ENCODE data around the gene MSLN.
A peak's percentile ranks its signal among the peaks of the same experiment; 100 is the strongest.

MSLN gene

DNA sequence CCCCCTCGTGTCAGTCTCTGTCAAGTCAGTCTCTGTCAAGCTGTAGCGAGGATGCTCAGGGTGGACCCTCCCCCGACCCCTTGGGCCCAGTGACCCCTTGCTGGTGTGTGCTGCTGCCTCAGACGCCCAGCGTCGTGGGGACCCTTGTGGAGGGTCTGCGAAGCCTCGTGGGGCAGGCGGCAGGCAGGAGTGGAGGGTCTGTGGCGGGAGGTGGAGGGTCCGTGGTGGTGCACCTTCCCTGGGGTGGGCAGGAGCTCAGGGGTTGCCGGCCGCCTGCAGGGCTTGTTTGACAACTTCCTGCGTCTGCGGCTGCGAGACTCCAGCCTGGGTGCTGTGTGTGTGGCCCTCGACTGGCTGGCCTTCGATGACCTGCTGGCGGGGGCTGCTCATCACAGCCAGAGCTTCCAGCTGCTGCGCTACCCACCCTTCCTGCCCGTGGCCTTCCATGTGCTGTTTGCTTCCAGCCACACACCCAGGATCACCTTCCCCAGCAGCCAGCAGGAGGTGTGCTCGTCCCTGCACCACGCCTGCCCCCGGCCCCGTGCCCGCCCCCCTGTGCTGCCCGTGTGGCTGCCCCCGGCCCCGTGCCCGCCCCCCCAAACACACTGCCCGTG, 34.4 kb downstream of the MSLN start:
- DNase-seq, result no peak

DNA sequence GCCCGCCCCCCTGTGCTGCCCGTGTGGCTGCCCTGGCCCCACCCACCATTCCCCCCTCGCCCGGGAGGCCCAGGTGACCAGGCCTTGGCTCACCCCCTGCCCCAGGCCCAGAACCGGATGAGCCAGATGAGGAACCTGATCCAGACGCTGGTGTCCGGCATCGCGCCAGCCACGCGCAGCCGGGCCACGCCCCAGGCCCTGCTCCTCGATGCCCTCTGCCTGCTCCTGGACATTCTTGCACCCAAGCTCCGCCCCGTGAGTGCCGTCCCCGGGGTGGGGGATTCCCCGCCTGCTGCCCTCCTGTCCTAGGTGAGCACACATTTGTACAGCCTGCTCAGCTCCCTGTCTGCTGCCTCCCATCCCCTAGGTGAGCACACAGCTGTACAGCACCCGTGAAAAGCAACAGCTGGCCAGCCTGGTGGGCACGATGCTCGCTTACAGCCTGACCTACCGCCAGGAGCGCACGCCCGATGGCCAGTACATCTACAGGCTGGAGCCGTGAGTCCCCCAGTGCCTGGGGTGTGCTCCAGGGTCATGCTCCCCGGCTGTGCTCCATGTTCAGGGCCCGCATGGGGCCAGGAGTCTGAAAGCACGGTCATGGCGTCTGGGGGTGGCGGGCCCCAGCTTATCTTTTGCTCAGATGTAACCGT, 35.2 kb downstream of the MSLN start:
- no peak for DNase-seq

DNA sequence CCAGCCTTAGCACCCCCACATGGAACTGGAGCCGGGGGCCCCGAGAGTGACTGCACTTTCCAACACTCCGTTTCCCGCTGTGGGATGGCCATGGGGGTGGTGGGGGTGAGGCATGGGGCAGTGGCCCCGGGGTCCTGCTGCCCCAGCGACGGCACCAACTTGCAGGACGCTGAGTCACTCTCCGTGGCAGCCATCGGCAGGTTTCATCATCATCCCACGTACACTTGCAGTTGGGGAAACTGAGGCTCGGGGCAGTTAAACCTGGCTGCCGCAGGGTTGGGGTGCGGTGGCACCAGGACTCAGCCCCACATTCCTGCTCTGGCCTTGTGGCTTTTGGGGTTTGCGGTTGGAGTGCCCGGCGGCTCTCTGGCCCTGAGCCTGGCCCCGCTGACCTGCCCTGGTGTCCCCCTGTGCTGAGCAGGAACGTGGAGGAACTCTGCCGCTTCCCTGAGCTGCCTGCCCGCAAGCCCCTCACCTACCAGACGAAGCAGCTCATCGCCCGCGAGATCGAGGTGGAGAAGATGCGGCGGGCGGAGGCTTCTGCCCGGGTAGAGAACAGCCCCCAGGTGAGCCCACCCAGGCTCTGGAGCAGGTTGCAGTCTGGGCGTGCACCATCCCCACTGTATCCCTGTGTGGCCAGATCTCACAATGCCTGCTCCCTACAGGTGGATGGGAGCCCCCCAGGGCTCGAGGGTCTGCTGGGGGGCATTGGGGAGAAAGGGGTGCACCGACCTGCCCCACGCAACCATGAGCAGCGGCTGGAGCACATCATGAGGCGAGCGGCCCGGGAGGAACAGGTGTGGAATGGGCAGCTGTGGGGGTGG, 36.0 kb downstream of the MSLN start:
- no peak for DNase-seq

DNA sequence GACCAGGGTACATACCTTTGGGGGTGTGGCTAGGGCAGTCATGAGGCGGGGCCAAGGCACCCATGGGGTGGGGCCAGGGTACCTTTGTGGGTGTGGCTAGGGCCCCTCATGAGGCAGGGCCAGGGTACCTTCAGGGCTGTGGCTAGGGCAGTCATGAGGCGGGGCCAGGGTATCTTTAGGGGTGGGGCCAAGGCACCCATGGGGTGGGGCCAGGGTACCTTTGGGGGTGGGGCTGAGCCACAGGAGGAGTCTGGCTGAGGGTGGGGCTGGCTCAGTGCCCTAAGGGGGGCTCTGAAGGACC, 36.5 kb downstream of the MSLN start:
- no peak for DNase-seq

DNA sequence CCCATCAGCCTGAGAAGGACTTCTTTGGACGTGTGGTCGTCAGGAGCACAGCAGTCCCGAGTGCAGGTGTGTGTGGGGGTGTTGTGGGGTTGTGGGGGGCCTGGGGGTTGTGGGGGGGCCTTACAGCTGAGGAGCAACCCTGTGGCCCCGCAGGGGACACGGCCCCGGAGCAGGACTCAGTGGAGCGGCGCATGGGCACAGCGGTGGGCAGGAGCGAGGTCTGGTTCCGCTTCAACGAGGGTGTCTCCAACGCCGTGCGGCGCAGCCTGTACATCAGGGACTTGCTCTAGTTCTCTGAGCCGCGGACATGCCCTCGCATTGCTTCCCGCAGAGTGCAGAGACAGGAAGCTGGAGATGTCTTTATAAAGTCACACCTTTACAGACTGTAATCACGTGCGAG, 37.2 kb downstream of the MSLN start:
- DNase-seq, result no peak

DNA sequence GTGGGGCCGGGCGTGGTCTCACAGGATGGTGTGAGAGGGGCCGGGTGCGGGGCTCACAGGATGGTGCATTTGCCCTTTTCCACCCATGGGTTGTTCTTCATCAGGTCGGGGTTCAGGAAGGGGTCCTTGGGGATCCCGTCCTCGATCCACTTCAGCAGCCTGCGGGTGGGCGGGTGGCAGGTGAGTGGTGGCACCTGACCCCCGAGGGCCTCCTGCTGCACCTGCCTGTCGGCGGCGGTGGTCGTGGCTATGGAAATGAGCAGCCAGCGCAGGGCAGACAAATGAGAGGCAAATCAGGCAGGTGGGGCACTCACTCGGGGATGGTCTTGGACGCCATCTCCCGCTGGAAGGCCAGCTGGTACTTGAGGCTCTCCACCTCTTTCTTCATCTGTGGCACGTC, 38.1 kb downstream of the MSLN start:
- DNase-seq, result no peak

DNA sequence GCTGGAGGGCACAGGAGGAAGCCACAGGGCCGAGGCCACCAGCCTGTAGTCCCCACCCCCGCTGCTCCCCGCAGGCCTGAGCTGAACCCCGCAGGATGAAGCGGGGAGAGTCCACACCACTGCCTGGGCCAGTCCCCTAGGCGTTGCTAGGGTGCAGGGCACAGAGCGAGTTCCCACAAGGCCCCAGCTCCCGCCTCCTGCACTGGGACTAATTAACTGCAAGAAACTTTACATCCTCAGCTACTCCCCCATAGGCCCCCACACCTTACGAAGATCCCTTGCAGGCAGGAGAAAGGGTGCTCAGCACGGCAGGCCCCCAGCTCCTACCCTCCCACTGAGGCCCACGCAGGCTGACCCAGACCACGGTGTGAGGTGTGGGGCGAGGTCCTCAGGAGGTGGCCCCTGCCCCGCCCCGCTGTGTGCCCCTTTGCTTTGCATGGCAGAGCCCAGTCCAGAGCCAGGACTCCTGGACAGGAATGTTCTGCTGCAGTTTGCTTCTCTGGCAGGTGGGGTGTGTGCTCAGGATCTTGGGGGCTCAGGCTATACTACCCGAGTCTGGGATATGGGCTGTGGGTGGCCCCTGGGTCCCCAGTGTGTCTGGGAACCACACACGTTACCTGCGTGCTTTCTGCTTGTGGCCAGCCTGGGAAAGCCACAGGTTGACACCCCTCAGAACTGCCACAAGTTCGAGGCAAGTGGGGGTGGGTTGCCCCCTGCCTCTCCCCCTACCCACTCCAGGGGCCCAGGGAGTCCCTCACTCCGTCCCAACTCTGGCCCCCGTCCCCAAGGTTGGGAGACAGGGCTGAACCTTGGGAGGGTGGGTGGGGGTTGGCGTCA, 38.8 kb downstream of the MSLN start:
- DNase-seq, result no peak

DNA sequence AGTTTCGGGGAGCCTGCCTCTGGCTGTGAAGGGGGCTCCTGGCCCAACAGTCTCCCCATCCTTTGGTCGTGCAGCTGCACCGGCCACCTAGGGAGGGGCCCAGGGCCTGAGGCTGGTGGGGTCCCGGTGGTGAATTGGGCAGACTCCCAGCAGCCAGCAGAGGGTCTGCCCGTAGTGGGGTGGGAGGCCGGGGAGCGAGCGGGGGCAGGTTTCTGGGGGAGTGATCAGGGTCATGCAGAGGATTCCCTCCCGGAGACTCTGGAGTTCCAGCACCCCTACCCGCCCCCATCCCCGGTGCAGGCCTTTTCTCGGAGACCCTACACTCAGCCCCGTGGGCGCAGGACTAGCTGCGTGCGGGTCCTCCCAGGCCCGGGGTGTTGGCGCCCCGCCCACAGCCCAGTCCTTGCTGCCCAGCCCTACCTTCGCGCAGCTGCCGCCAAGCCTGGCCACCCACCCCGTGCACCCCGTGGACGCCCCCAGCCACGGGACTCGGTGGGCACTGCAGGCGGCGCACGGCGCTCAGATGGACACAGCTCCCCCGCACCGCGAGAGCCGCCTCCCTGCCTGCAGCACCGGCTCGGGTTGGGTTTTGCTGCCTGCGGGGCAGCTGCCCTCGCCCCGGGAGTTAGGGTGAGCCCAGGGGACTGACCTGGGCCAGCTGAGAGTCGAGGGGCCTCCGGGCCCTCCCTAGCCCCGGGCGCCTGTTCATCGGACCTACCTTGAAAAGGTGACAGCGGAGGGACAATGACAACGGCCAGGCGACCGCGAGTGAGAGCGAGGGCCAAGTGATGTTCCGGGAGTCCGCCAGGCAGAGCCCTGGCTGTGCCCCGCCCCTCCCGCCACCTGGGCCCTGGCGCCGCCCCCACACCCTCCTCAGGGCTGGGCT, 39.7 kb downstream of the MSLN start, which contains the start of gene GNG13:
Gene GNG13 (minus strand): TSS at position 787 of the 886 bp plus-strand sequence. CDS start 1,657 bp downstream, outside the sequence.
- no peak for DNase-seq

DNA sequence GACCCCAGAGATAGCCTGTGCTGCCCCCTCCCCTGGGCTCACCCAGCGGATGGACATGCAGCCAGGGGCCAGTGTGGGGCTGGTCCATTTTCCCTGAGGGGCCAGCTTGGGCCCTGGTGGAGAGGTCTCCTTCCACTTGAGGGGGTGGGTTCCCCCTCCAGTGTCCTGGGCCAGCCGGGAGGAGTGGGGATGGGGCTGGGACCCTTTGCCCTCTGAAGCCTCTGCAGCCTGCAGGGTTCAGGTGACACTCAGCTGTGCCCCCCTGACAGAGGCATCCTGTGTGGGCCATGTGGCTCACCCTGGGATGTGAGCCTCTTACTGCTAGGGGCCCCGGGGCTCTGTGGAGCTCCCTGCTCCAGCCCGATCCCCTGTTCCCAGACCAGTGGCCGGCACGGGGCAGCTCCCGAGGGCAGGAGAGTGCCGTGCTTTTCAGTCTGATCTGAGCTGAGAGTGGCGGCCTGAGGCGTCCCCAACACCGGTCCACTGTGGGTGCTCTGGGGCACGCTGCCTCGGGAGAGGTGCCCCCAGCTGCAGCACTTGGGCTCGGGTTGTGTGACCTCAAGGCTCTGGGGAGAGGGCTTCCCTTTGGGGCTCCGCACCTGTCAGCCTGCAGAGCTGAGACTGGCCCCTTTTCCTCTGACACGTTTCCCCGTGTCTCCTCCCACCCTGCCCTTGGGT, 40.4 kb downstream of the MSLN start:
- DNase-seq, result no peak

DNA sequence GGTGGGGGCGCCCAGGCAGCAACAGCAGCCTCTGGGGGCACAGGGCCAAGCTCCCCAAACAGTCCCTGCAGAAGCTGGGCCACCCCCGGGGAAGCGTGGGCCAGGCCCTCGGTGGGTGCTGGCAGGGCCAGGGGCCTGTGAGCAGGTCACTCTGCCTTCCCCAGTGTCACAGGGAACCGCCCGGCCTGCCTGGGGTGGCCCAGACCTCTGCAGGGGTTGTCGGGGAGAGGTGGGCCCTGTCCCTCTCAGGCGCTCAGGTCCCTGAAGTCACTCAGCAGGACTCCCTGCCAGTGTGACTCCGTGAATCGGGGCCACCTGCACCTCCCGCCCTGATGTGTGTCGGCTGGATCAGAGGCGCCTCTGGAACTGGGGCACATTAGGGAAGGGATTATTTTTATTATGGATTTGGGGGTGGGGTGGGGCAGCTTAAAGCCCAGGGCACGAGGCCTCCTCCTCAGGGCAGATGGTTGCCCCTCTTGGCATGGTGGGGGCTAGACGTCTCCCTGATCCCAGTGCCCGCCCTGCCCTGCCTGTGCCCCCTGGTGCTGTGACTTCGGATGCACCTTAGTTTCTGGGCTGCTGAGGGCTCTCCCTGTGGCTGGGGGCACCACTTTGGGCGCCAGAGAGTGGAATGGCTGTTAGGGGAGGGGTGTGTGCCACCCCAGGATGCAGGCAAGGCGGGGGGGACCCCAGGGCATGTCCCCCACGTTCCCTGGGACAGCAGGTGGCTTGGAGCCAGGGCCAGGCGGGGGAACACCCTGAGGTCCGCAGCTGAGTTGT, 41.2 kb downstream of the MSLN start:
- DNase-seq, result no peak

DNA sequence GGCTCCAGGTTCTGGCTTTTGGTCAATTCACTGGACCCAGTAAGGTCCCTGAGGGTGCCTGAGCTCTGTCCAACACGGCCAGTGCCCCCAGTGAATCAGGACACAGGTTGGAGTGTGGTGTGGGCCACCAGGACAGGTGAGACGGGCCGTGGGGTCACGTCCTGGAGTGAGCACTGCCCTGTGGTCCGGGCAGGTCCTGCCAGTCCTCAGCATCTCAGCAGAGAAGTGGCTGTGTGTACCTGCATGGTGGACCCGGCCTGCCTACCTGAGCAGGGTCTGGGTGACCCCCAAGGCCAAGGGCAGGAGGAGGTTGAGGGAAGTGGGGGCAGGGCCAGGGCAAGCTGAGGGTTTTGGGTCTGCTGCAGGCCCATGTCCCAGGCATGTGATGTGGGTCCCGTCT, 41.9 kb downstream of the MSLN start:
- DNase-seq, result no peak

DNA sequence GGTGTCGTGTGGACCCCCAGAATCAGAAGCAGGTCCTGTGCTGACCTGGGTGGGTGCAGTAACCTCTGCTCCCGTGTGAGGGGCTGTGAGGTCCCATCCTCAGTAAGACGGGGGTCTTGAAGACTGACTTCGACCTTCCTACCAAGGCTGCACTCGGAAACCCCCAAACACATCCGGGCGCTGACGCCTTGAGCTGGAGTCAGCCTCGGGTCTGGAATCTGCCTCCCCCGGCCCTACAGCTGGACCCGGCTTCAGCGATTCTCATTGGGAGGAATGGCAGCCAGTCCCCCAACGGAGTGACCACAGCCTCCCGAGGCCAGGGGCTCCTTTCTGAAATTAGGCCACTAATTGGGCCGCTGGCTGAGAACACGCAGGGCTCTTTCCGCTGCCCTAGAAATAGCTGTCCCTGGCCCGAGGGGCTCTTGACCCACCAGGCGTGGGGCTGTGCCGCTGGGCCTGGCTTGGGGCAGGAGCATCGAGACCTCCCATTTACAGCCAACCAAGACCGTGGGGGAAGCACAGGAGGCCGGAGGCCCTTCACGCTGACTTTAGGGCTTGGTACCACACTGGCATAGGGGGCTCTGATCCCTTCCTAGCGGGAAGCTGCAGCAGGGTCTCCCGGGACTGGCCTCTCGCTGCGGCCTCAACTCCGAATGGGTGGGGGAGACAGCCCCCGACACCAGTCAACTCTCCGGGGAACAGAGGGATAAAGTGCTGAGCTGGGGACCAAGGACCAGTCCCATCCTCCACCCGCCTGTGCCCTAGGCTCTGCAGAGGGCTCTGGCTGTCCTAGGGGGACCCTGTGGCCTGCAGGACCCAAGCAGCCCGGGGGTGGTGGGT, 42.6 kb downstream of the MSLN start:
- DNase-seq, result no peak

DNA sequence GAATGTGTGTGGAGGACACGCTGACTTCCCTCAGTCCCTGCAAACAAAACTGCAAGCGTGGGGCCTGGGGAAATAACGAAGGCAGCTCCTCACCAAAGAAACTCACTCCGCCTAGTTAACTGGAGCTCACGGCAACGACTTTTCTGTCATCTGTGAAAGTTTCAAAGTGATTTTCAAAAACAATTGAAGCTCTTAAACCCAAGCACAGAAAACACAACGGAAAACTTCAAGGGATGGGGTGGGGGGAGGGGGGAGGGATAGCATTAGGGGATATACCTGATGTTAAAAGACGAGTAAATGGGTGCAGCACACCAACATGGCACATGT, 43.2 kb downstream of the MSLN start:
- no peak for DNase-seq

DNA sequence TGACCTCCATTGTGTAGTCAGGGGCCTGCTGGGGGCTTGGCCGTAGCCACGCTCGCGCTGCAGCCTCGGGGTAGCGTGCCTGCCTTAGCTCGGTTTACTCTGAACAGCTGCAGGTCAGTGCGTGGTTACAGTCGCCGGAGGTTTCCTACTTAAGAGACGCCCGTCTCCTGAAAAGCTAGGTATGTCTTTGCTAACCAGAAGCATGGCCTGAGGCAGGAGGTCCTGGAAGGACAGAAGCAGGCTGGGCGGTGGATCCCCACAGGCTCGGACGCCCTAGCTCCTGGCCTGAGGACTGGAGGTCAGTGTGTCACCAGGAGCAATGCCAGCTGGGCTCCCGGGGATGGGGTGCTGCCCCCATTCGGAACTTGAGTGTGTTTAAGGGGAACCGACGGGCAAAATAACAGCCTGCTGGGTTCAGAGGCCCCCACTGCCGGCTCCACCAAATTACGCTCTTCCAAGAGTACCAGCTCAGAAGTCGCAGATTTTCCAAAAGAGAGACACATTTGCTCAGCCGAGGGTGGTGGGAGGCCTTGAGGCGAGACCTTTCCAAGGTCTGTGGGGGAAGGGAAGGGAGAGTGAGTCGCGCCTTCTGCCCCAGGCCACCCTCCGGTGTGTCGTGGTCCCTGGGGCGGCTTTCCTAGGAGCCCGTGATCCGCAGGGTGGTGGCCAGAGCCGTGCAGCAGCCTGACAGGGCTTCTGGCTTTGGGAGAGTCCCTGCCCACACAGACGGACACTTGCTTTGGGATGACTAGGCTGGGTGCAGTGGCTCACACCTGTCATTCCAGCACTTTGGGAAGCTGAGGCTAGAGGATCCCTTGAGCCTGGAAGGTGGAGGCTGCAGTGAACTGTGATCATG, 43.9 kb downstream of the MSLN start:
- DNase-seq, result no peak

DNA sequence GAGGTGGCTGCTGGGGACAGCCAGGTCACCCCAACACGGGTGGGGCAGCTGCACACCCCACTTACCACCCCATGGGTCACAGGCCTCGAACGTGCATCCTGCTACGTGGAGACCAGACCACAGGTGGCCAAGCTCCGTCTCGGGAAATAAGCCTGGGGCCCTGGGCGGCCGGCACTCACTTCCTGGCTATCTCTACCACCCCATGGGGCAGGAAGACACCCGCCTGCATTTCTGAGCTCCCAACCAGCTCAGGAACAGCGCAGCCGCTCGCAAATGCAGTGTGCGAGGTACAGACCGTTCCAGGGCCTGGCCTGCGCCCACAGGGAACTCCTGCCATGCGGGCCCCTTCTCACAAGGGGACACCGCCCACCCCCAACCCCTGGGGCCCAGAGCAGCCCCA, 44.9 kb downstream of the MSLN start:
- DNase-seq, result no peak

DNA sequence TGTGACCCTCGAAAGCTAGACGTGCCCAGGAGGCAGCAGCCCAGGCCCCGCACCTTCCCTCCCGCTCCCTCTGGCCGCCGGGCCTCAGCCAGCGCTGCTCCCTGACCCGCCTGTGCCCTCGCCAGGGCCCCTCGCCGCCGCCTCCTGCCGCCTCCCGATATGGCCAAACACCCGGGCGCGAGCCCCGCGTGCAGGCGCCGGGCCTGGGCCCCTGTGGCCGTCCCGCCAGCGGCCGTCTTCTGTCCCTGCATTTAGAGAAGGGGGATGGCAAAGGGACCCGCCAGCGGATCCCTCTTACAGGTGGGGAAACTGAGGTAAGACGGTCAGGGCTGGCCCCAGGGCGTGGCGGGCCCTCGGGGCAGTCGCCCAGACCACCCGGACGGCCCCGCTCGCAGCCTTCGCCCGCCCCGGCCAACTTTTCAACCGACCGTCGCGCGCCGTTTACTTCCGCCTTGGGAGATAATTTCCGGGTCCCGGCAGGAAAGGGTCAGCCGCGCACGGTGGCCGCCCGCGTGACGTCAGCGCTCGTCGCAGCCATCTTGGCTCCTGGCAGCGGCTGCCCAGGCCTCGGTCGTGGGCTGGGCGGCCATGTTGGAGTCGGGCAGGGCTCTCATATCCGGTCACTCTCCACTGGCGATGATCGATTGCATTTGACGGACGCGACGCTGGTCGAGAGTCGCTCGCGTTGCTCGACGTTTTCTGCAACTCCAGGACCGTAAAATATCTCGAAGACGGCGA, 47.0 kb downstream of the MSLN start:
- DNase-seq, result peak; percentile 12

DNA sequence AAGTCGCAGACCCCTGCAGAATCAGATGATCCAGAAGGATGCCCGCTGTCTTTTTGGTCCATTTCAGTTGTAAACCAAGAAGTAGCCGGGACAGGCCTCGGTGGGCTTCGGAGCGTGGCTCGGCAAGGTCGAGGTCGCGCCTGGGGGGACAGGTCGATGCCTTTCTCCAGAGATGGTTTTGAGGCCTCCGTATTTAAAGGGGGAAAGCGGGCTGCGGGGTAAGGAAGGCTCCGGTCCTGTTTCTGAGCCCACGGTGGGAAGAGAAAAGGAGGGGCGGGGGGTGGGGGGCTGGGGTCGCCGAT, 47.5 kb downstream of the MSLN start:
- no peak for DNase-seq

DNA sequence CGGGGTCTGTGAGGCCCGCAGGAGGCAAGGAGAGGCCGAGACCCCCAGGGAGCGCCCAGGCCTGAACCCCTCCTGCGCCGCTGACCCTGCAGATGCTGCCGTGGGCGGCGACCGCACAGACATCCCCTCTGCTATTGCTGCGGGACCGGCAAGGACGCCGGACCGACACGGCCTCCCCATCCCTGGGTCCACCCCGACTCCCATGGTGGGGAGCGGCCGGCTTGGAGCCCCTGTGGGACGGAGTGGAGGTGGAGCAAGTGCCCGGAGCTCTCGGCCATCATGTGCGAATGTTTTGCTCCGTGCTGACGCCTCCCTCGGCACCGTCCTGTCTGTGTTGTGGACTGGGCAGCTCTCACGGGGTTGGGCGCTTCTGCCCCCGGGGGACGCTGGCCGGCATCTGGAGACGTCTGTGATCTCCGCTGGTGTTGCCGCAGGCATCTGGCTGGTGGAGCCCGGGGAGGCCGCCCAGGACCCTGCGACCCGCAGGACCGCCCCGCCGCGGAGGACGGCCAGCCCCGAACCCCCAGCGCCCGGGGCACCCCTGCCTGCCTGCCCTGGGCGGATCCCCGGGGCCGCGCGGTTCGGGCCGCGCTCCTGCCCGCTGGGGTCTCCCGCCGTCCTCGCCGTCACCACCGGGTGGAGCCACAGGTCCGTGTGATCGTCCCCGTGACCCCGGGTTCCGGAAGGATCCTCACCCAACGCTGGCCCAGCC, 52.8 kb downstream of the MSLN start:
- no peak for DNase-seq

Measured in NCI-H1048 (cell line).